ENCODE results near the gene DACT1. TPM values are rescaled to one million over a fixed set of nuclear protein-coding genes. Genes with fewer than 3 reads are reported as not detected.
A peak's percentile ranks its signal among the peaks of the same experiment; 100 is the strongest.

The DACT1 gene
- total and polyA plus RNA-seq, 8 donors: 0.69 to 7.5 (median 1.1) TPM

GRCh38 chr14:58677001-58677400, 39.2 kb downstream of the DACT1 start:
- no peak for ATAC-seq
- Histone ChIP-seq H3K36me3 (no peaks in the 10 kb centered on the region), H3K27me3 (no peaks in the 10 kb centered on the region), H3K27ac (no peak overlapping the region), H3K4me3 (no peak overlapping the region), H3K9me3 (no peaks in the 10 kb centered on the region), H3K4me1 (no peaks in the 10 kb centered on the region)
- no peak for FAIRE-seq
- DNase-seq: no peak
- 72 to 79% methylated on average over 5 of the region's 5 CpGs for WGBS, 2 donors
- TF ChIP-seq CTCF (IDR thresholded peaks at IDR 0.05): no peak
- intact Hi-C loops (cut with DNase I): no loop called here

GRCh38 chr14:58677517-58677916, 39.8 kb downstream of the DACT1 start:
- Histone ChIP-seq H3K36me3 (no peaks in the 10 kb centered on the region), H3K27ac (no peak overlapping the region), H3K4me1 (no peaks in the 10 kb centered on the region), H3K4me3 (no peak overlapping the region), H3K9me3 (no peaks in the 10 kb centered on the region), H3K27me3 (no peaks in the 10 kb centered on the region)
- 58 to 65% methylated on average over 4 of the region's 4 CpGs for WGBS, 2 donors
- no peak for DNase-seq
- peak in 2 of 4 donors; percentile 8 to 20 for ATAC-seq
- no peak for FAIRE-seq
- TF ChIP-seq CTCF (IDR thresholded peaks at IDR 0.05): no peak
- intact Hi-C loops (cut with DNase I): no loop called here

- H3K27ac ChIP-seq: no peak overlapping the region
- intact Hi-C loops (cut with DNase I): no loop called here
- DNase-seq (no peak), ATAC-seq (no peak), FAIRE-seq (no peak)
- no peaks in the 10 kb centered on the region for H3K4me1 ChIP-seq
- H3K27me3 ChIP-seq: no peaks in the 10 kb centered on the region
- H3K9me3 ChIP-seq: no peaks in the 10 kb centered on the region
- TF ChIP-seq CTCF (IDR thresholded peaks at IDR 0.05): no peak
- H3K36me3 ChIP-seq: no peaks in the 10 kb centered on the region
- WGBS, 2 donors: 63 to 68% methylated on average over 1 of the region's 1 CpG
- H3K4me3 ChIP-seq: no peak overlapping the region
Observed at GRCh38 chr14:58677996-58678395, 40.2 kb downstream of the DACT1 start.

GRCh38 chr14:58680698-58681097, 42.9 kb downstream of the DACT1 start:
- intact Hi-C loops (cut with DNase I): no loop called here
- Histone ChIP-seq H3K4me3 (no peak overlapping the region), H3K36me3 (no peaks in the 10 kb centered on the region), H3K27me3 (no peaks in the 10 kb centered on the region), H3K9me3 (no peaks in the 10 kb centered on the region), H3K4me1 (no peaks in the 10 kb centered on the region), H3K27ac (no peak overlapping the region)
- ATAC-seq (no peak), FAIRE-seq (no peak), DNase-seq (no peak)
- no peak for TF ChIP-seq CTCF (IDR thresholded peaks at IDR 0.05)
- WGBS, 2 donors: 80 to 81% methylated on average over 4 of the region's 4 CpGs

GRCh38 chr14:58687232-58687795, 49.6 kb downstream of the DACT1 start:
- Histone ChIP-seq H3K36me3 (no peaks in the 10 kb centered on the region), H3K27me3 (no peaks in the 10 kb centered on the region), H3K27ac (no peak overlapping the region), H3K9me3 (no peaks in the 10 kb centered on the region), H3K4me3 (no peak overlapping the region), H3K4me1 (no peaks in the 10 kb centered on the region)
- no peak for TF ChIP-seq CTCF (IDR thresholded peaks at IDR 0.05)
- ATAC-seq: no peak
- peak in 1 of 6 donors; percentile 65 for DNase-seq
- FAIRE-seq: no peak
- 85 to 90% methylated on average over 27 of the region's 27 CpGs for WGBS, 2 donors
- intact Hi-C loops (cut with DNase I): no loop called here
